ENCODE measurements around the gene SEPTIN2. TPM values are rescaled to one million over a fixed set of nuclear protein-coding genes. Genes with fewer than 3 reads are reported as not detected.
A peak's percentile ranks its signal among the peaks of the same experiment; 100 is the strongest.

SEPTIN2 gene
- total and polyA plus RNA-seq, 2 donors (not counting 3 experiments of a cell fraction or from before 2014, with no cell fraction given): 427 to 512 TPM

- CTCF ChIA-PET: no interaction called here
These were observed 43.9 kb upstream of the SEPTIN2 start for GRCh38 chr2:241271706-241272302.

More at GRCh38 chr2:241271706-241272302, 43.9 kb upstream of the SEPTIN2 start:
- Histone ChIP-seq H3K4me2 (ENCODE audit: insufficient read depth, low read length) (peak overlapping the region; percentile 95), H3K9me3 (replicated peaks; ENCODE audit: control insufficient read depth, insufficient read depth, low read length) (no peaks in the 10 kb centered on the region), H3K36me3 (ENCODE audit: control insufficient read depth in 2 of 2, extremely low read depth in 1 of 2, insufficient read depth in 2 of 2, low read length in 2 of 2) (peaks cover 4 to 6% of the 10 kb centered on the region in 2 experiments), H3K4me1 (ENCODE audit: control insufficient read depth, extremely low read depth, insufficient read depth, low read length) (peaks cover 27% of the 10 kb centered on the region), H4K20me1 (replicated peaks; ENCODE audit: control insufficient read depth, extremely low read depth, insufficient read depth, low read length) (peaks cover 9% of the 10 kb centered on the region), H3K27me3 (ENCODE audit: control insufficient read depth in 2 of 2, insufficient read depth in 2 of 2, low read length in 2 of 2) (no peaks in the 10 kb centered on the region), H2AFZ (ENCODE audit: low read depth, low read length) (no peak overlapping the region), H3K4me3 (replicated peaks in 1 of 3; ENCODE audit: insufficient read depth in 1 of 3, low read depth in 1 of 3, low read length in 3 of 3) (peak overlapping the region; percentile 75 to 92 (median 88)), H3K27ac (ENCODE audit: insufficient read depth, low read depth, low read length) (peak overlapping the region; percentile 66), H3K79me2 (ENCODE audit: control insufficient read depth, insufficient read depth, low read length) (peaks cover 69% of the 10 kb centered on the region), H3K9me1 (replicated peaks; ENCODE audit: control insufficient read depth, extremely low read depth, insufficient read depth, low read length) (no peaks in the 10 kb centered on the region), H3K9ac (replicated peaks; ENCODE audit: extremely low read depth, insufficient read depth, low read length) (peak overlapping the region; percentile 74)
- TF ChIP-seq GATA2 (IDR thresholded peaks at IDR 0.05; ENCODE audit: insufficient read depth, insufficient read length, low read depth, low read length) (no peak), JUN (IDR thresholded peaks at IDR 0.05; ENCODE audit: borderline replicate concordance, insufficient read depth, insufficient read length, low read depth) (no peak), POLR2A (IDR thresholded peaks at IDR 0.05; ENCODE audit: low read depth, low read length) (peak; percentile 52), FOS (IDR thresholded peaks at IDR 0.05; ENCODE audit: borderline replicate concordance, insufficient read depth, low read length) (no peak), EZH2 (IDR thresholded peaks at IDR 0.05; ENCODE audit: borderline replicate concordance, low read depth, low read length, severe bottlenecking) (no peak), POLR2AphosphoS5 (IDR thresholded peaks at IDR 0.05; ENCODE audit: insufficient read depth, low read depth, low read length) (peak; percentile 57), MYC (IDR thresholded peaks at IDR 0.05; ENCODE audit: low read depth, low read length) (peak; percentile 4), CTCF (IDR thresholded peaks at IDR 0.05; ENCODE audit: extremely low read depth in 1 of 2, insufficient read depth in 1 of 2, low read depth in 1 of 2, low read length in 2 of 2) (no peak), MAX (IDR thresholded peaks at IDR 0.05; ENCODE audit: insufficient read depth, insufficient read length) (peak; percentile 82)
- BruUV-seq (replicated peaks): no TSS peak
- POLR2A ChIA-PET: no interaction called here
- DNase-seq (ENCODE audit: low read depth, low spot score): peak; percentile 83
- dilution Hi-C loops (cut with MboI; ENCODE audit: extremely low pct_ligation_motif_present, low sequenced_read_pairs): no loop called here
- intact Hi-C loops (cut with micrococcal nuclease): no loop called here
- peak; percentile 86 for FAIRE-seq
